HepG2 (cell line): ENCODE data around the gene SLCO2B1. TPM values are rescaled to one million over a fixed set of nuclear protein-coding genes. Genes with fewer than 3 reads are reported as not detected.
A peak's percentile ranks its signal among the peaks of the same experiment; 100 is the strongest.

Source experiments
- ATAC-seq: fragments of 200-7000 bp; cut with Tn5 transposase; 3 replicates; pipeline ENCODE4 v1.9.1; 2020; ENCODE audit warnings: mild to moderate bottlenecking, moderate library complexity
- BruUV-seq: library from RNA; stranded (reverse); fragments of 400-500 nt; replicated peaks from 2 replicates; lab custom pipeline; 2021; lab: Mats Ljungman, UMichigan
- CTCF ChIA-PET: fragments of 300-600 bp; formaldehyde crosslinking; extraction: SDS; loops from one replicate; lab custom pipeline; 2021; ENCODE audit warnings: low total read pairs, inconsistent platforms, low intra/inter-chr PET ratio; lab: Yijun Ruan, JAX
- POLR2A ChIA-PET: fragments of 350-600 bp; sonication (Branson Sonifier 250); formaldehyde crosslinking; loops from one replicate; lab custom pipeline; 2020; ENCODE audit warnings: antibody characterized with exemption, inconsistent platforms; lab: Yijun Ruan, JAX
- DNase-seq: peaks from one replicate; pipeline ENCODE4 v3.0.0-alpha.2; 2015; ENCODE audit warnings: low spot score
- FAIRE-seq: peaks from 3 replicates; lab custom pipeline; 2011; peaks lifted over from hg19 to GRCh38; lab: Jason Lieb, UNC
- H2AFZ ChIP-seq: one replicate; pipeline ENCODE4 v1.6.1; 2011; ENCODE audit warnings: low read length, inconsistent platforms
- H3K27ac ChIP-seq: fragments of 300-600 bp; 3 replicates; pipeline ENCODE4 v1.8.0; 2011; ENCODE audit warnings: mixed run types, mild to moderate bottlenecking, mixed read lengths, low read length, inconsistent platforms; ENCODE audit not compliant: insufficient read depth; ENCODE audit errors: extremely low read length
- H3K27me3 ChIP-seq, 2 experiments: fragments of 200-600 bp in 1 of 2; 2 replicates in 1 of 2; 3 replicates in 1 of 2; pipeline versions ENCODE4 v1.6.0 to v1.8.0; 2011; ENCODE audit warnings: low read length in 2 of 2, mild to moderate bottlenecking in 2 of 2, moderate library complexity in 2 of 2, inconsistent platforms in 1 of 2; ENCODE audit not compliant: insufficient read depth in 2 of 2, control insufficient read depth in 1 of 2
- H3K36me3 ChIP-seq, 2 experiments: fragments of 200-600 bp in 1 of 2; replicated peaks in 1 of 2; 2 replicates in 1 of 2; 3 replicates in 1 of 2; pipeline versions ENCODE4 v1.5.1 to v1.8.0; 2011; ENCODE audit warnings: low read length in 2 of 2, inconsistent platforms in 1 of 2; ENCODE audit not compliant: insufficient read depth in 2 of 2, control insufficient read depth in 1 of 2
- H3K4me1 ChIP-seq: 2 replicates; pipeline ENCODE4 v1.5.1; 2012; ENCODE audit warnings: low read length, inconsistent platforms; ENCODE audit not compliant: insufficient read depth
- H3K4me2 ChIP-seq: 2 replicates; pipeline ENCODE4 v1.6.0; 2011; ENCODE audit warnings: low read depth, low read length, inconsistent platforms
- H3K4me3 ChIP-seq, 3 experiments: fragments of 200-600 bp in 1 of 3; sonication (generic), shearing (Covaris generic) in 1 of 3; replicated peaks in 1 of 3; 2 replicates each; pipeline ENCODE4 v1.5.1; 2011 to 2016; ENCODE audit warnings: low read length in 3 of 3, inconsistent platforms in 2 of 3, low read depth in 2 of 3, mild to moderate bottlenecking in 2 of 3, control low read depth in 1 of 3, mixed read lengths in 1 of 3; ENCODE audit not compliant: insufficient read depth in 1 of 3
- H3K79me2 ChIP-seq: one replicate; pipeline ENCODE4 v1.6.1; 2011; ENCODE audit warnings: low read length, inconsistent platforms; ENCODE audit not compliant: insufficient read depth
- H3K9ac ChIP-seq: 2 replicates; pipeline ENCODE4 v1.6.0; 2011; ENCODE audit warnings: mild to moderate bottlenecking, low read depth, low read length, inconsistent platforms; ENCODE audit not compliant: insufficient read depth
- H3K9me3 ChIP-seq: 2 replicates; pipeline ENCODE4 v1.5.1; 2012; ENCODE audit warnings: mild to moderate bottlenecking, low read length
- H4K20me1 ChIP-seq: 2 replicates; pipeline ENCODE4 v1.6.0; 2011; ENCODE audit warnings: inconsistent platforms, mild to moderate bottlenecking, low read length, moderate library complexity; ENCODE audit not compliant: insufficient read depth
- ATF2 ChIP-seq: sonication (generic); formaldehyde crosslinking; IDR thresholded peaks from 2 replicates; pipeline ENCODE4 v1.4.0; 2020; ENCODE audit warnings: missing genetic modification reagents
- CTCF ChIP-seq: sonication (generic); formaldehyde crosslinking; IDR thresholded peaks from 2 replicates; pipeline ENCODE4 v1.5.0; 2020; ENCODE audit warnings: mild to moderate bottlenecking, missing genetic modification reagents, moderate library complexity
- MTERF4 ChIP-seq: sonication (generic); formaldehyde crosslinking; IDR thresholded peaks from 2 replicates; pipeline ENCODE4 v1.8.0; 2023; ENCODE audit warnings: mild to moderate bottlenecking, missing genetic modification reagents
- TBP ChIP-seq: sonication (generic); formaldehyde crosslinking; IDR thresholded peaks from 2 replicates; pipeline ENCODE4 v1.5.0; 2020; ENCODE audit warnings: missing genetic modification reagents
- U2AF1 ChIP-seq: fragments of 200-400 bp; formaldehyde crosslinking; optimal IDR thresholded peaks from 2 replicates; pipeline ENCODE3; 2017; ENCODE audit warnings: mild to moderate bottlenecking, low read depth, low read length
- ZBTB40 ChIP-seq, 2 experiments: fragments of 450-650 bp in 1 of 2; sonication (generic) in 1 of 2; formaldehyde crosslinking in 1 of 2; IDR thresholded peaks; 2 replicates each; pipeline versions ENCODE4 v1.6.1 to v1.8.0; 2016 to 2022; ENCODE audit warnings: antibody characterized with exemption in 1 of 2, mild to moderate bottlenecking in 1 of 2, missing genetic modification reagents in 1 of 2
- ZMYM3 ChIP-seq: sonication (generic); formaldehyde crosslinking; IDR thresholded peaks from 2 replicates; pipeline ENCODE4 v1.5.1; 2020; ENCODE audit warnings: mild to moderate bottlenecking, missing genetic modification reagents
- WGBS: methylation state at CpG from one replicate; pipeline ENCODE4 v1.1.6; 2017; ENCODE audit warnings: low lambda C conversion rate; 5-methylcytosine and 5-hydroxymethylcytosine counted together
- in situ Hi-C: cut with HindIII; loops from 2 replicates; pipeline ENCODE4 v1.10.0; 2017; ENCODE audit warnings: low pct_unique_long_range_greater_than_20kb; ENCODE audit not compliant: extremely low pct_ligation_motif_present
- intact Hi-C: fragments of 100-400 bp; cut with micrococcal nuclease; formaldehyde crosslinking; loops from one replicate; pipeline ENCODE4 v1.10.0; 2022; ENCODE audit not compliant: unreplicated experiment
- polyA plus RNA-seq, 8 experiments: library from polyadenylated mRNA; depleted of rRNA in 3 of 8; stranded (reverse) in 7 of 8; unstranded in 1 of 8; fragments of >200 nt; fragmentation: Illumina TruSeq in 4 of 8; extraction: Trizol in 4 of 8; gene quantifications; 2 replicates each; pipeline versions ENCODE4 v1.2.1 to v1.2.3, GENCODE V29; 2011 to 2016; ENCODE audit warnings: low read depth in 4 of 8, missing spikeins in 1 of 8, mixed read lengths in 1 of 8; ENCODE audit not compliant: insufficient read depth in 1 of 8
- total RNA-seq, 5 experiments: library from RNA; depleted of rRNA; stranded (reverse); fragments of >200 nt; fragmentation: Illumina TruSeq; extraction: Trizol; gene quantifications; 2 replicates each; pipeline ENCODE4 v1.2.3, GENCODE V29; 2016; ENCODE audit warnings: low read depth in 1 of 5

The SLCO2B1 gene
- total and polyA plus RNA-seq, 2 of the 13 experiments (the other 11 are each of a cell fraction or from before 2014, with no cell fraction given) = 15.3 to 19.8 TPM

- POLR2A ChIA-PET = interaction anchor here (1.0 to 7.6 kb wide), 12 partner anchors 9 to 70 kb away, joined by 3 to 163 read pairs (median 11); partner anchors contain the start of genes SLCO2B1 and TPBGL
- FAIRE-seq = peak; percentile 69
- in situ Hi-C loops = loop anchor here (5.0 kb wide), 1 partner anchor 58 kb away; no protein-coding TSS in a partner anchor
- TF ChIP-seq U2AF1 (peak; percentile 51), CTCF (CRISPR knock-in tag) (peak; percentile 99), MTERF4 (CRISPR knock-in tag) (peak; percentile 96), ATF2 (CRISPR knock-in tag) (0 out of 2 replicates have a peak, but pooled peaks have one; percentile 31), TBP (no peak), ZMYM3 (CRISPR knock-in tag) (0 out of 2 replicates have a peak, but pooled peaks have one; percentile 29), ZBTB40 (IDR thresholded peaks at IDR 0.05) (no peak), ZBTB40 (CRISPR knock-in tag; IDR thresholded peaks at IDR 0.05) (no peak)
Observed at GRCh38 chr11:75204685-75205563, 54.0 kb downstream of the SLCO2B1 start.

More at GRCh38 chr11:75204685-75205563, 54.0 kb downstream of the SLCO2B1 start:
- Histone ChIP-seq H3K36me3 (no peaks in the 10 kb centered on the region; a peak in 2 of 5 replicates), H3K9me3 (no peaks in the 10 kb centered on the region), H4K20me1 (no peaks in the 10 kb centered on the region), H3K4me2 (peak overlapping the region; percentile 73), H3K9ac (peak overlapping the region; percentile 54), H3K27ac (peak overlapping the region; percentile 91), H3K4me3 (peak overlapping the region in 1 of 3 experiments; percentile 53; a peak in 2 of 6 replicates), H3K4me1 (peaks cover 32% of the 10 kb centered on the region), H2AFZ (no peak overlapping the region), H3K27me3 (no peaks in the 10 kb centered on the region), H3K79me2 (no peaks in the 10 kb centered on the region)
- DNase-seq = peak; percentile 89
- intact Hi-C loops = loop anchor here (1.0 to 5.0 kb wide), 5 partner anchors 36 to 65 kb away; no protein-coding TSS in a partner anchor
- TSS peak; percentile 80 for BruUV-seq
- 69% methylated on average over 2 of the region's 9 CpGs for WGBS
- ATAC-seq = peak; percentile 91
- CTCF ChIA-PET = interaction anchor here (1.2 to 5.9 kb wide), 7 partner anchors 36 to 182 kb away, joined by 3 to 173 read pairs (median 6); no protein-coding TSS in a partner anchor
